Measurements from ENCODE around the gene SELENOP. TPM values are rescaled to one million over a fixed set of nuclear protein-coding genes. Genes with fewer than 3 reads are reported as not detected.
"Not testable (repeated sequence)": the region's sequence is repeated elsewhere in the genome, so short reads cannot be mapped to it uniquely, and the experiment has no call there.

SELENOP gene
- 8.8 TPM for polyA plus RNA-seq (2013, experiment 1 of 4)
- polyA plus RNA-seq (2013, experiment 2 of 4): 6.0 TPM
- 9.1 TPM for polyA plus RNA-seq (2013, experiment 3 of 4)
- polyA plus RNA-seq (2013, experiment 4 of 4): 8.3 TPM

GRCh38 chr5:42811591-42812446 is at the start of gene SELENOP:
Gene SELENOP (minus strand): TSS chr5:42811892. CDS start chr5:42808353, 3,539 bp downstream.
- no peaks in the 10 kb centered on the region for H3K9me3 ChIP-seq (ENCODE audit: control insufficient read depth, low read length)
- 16 to 23% methylated on average over 6 to 8 of the region's 8 CpGs for WGBS, 2 experiments
- peaks cover 17% of the 10 kb centered on the region for H3K4me1 ChIP-seq (ENCODE audit: control insufficient read depth, insufficient read depth, low read length)
- H3K36me3 ChIP-seq (ENCODE audit: control insufficient read depth, insufficient read depth, low read length): no peaks in the 10 kb centered on the region
- no peaks in the 10 kb centered on the region for H3K27me3 ChIP-seq (ENCODE audit: control insufficient read depth, insufficient read depth, low read length, poor library complexity, severe bottlenecking)
- H3K4me3 ChIP-seq (ENCODE audit: insufficient read depth, low read depth, low read length): no peak within 1 kb of the TSS
- H3K27ac ChIP-seq (ENCODE audit: insufficient read depth, low read depth, low read length, poor library complexity, severe bottlenecking): no peak within 1 kb of the TSS

- Histone ChIP-seq H3K27me3 (ENCODE audit: control insufficient read depth, insufficient read depth, low read length, poor library complexity, severe bottlenecking) (no peaks in the 10 kb centered on the region), H3K27ac (ENCODE audit: insufficient read depth, low read depth, low read length, poor library complexity, severe bottlenecking) (no peak overlapping the region), H3K4me1 (ENCODE audit: control insufficient read depth, insufficient read depth, low read length) (no peaks in the 10 kb centered on the region), H3K36me3 (ENCODE audit: control insufficient read depth, insufficient read depth, low read length) (no peaks in the 10 kb centered on the region), H3K9me3 (ENCODE audit: control insufficient read depth, low read length) (no peaks in the 10 kb centered on the region), H3K4me3 (ENCODE audit: insufficient read depth, low read depth, low read length) (no peak overlapping the region)
- WGBS, 2 experiments: 54 to 56% methylated on average over 7 of the region's 7 CpGs
Observed at GRCh38 chr5:42858687-42859086, 47.0 kb upstream of the SELENOP start.

DNA sequence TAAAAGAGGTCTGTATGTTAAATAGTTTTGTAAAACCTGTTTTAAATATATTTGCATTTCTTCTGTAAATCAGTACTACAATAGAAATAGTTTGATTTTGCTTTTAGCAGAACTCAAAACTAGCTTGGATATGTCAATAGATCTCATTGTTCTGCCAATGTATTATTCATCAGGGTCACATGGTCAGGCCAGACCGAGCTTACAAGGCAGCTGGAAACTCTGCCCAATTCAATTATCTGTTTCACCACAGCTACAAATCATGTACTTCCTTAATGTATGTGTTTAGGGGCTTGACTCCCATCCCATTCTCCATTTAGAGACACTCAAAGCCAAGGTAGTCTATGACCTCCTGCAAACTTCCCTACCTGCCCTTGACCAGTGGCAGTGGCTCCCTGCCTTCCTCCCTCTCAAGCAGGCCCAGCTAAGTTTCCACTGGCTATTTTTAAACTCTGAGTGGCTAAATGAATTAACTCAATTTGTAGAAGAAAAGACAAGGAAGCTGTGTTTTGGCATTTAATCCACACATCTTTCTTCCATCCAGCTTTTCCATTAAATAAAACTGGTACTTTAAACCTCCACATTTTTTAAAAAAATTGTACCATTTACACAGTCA is 46.4 kb upstream of the SELENOP start:
- Histone ChIP-seq H3K4me3 (ENCODE audit: insufficient read depth, low read depth, low read length) (no peak overlapping the region), H3K27ac (ENCODE audit: insufficient read depth, low read depth, low read length, poor library complexity, severe bottlenecking) (no peak overlapping the region), H3K36me3 (ENCODE audit: control insufficient read depth, insufficient read depth, low read length) (no peaks in the 10 kb centered on the region), H3K27me3 (ENCODE audit: control insufficient read depth, insufficient read depth, low read length, poor library complexity, severe bottlenecking) (no peaks in the 10 kb centered on the region), H3K4me1 (ENCODE audit: control insufficient read depth, insufficient read depth, low read length) (no peaks in the 10 kb centered on the region), H3K9me3 (ENCODE audit: control insufficient read depth, low read length) (no peaks in the 10 kb centered on the region)
- 46 to 50% methylated on average over 1 of the region's 1 CpG for WGBS, 2 experiments

DNA sequence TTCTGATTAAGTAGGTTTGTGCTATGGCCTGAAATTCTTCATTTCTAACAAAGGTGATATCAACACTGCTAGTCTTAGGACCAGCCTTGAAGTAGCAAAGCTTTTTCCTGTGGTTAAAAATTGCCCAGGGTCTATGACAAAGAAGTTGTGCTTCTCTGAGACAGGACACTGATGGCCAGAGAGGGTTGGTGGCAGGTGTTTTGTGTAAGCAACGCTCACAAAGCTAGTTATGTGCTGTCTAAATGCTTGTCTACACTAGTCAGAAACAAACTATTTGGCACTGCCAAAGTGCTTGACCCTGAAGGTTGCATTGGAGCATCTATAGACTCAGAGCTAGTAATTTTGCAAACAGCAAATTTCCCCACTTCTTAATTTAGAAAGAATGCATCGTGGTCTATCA is 44.1 kb upstream of the SELENOP start:
- 71 to 78% methylated on average over 2 of the region's 2 CpGs for WGBS, 2 experiments
- no peaks in the 10 kb centered on the region for H3K4me1 ChIP-seq (ENCODE audit: control insufficient read depth, insufficient read depth, low read length)
- no peaks in the 10 kb centered on the region for H3K27me3 ChIP-seq (ENCODE audit: control insufficient read depth, insufficient read depth, low read length, poor library complexity, severe bottlenecking)

GRCh38 chr5:42855386-42855785 is 43.7 kb upstream of the SELENOP start:
- no peak overlapping the region for H3K4me3 ChIP-seq (ENCODE audit: insufficient read depth, low read depth, low read length)
- H3K27me3 ChIP-seq (ENCODE audit: control insufficient read depth, insufficient read depth, low read length, poor library complexity, severe bottlenecking): no peaks in the 10 kb centered on the region
- H3K4me1 ChIP-seq (ENCODE audit: control insufficient read depth, insufficient read depth, low read length): no peaks in the 10 kb centered on the region
- H3K9me3 ChIP-seq (ENCODE audit: control insufficient read depth, low read length): no peaks in the 10 kb centered on the region
- no peaks in the 10 kb centered on the region for H3K36me3 ChIP-seq (ENCODE audit: control insufficient read depth, insufficient read depth, low read length)
- no peak overlapping the region for H3K27ac ChIP-seq (ENCODE audit: insufficient read depth, low read depth, low read length, poor library complexity, severe bottlenecking)

More for the DNA sequence above, 44.1 kb upstream of the SELENOP start:
- Histone ChIP-seq H3K36me3 (ENCODE audit: control insufficient read depth, insufficient read depth, low read length) (no peaks in the 10 kb centered on the region), H3K27ac (ENCODE audit: insufficient read depth, low read depth, low read length, poor library complexity, severe bottlenecking) (no peak overlapping the region), H3K4me3 (ENCODE audit: insufficient read depth, low read depth, low read length) (no peak overlapping the region), H3K9me3 (ENCODE audit: control insufficient read depth, low read length) (no peaks in the 10 kb centered on the region)

DNA sequence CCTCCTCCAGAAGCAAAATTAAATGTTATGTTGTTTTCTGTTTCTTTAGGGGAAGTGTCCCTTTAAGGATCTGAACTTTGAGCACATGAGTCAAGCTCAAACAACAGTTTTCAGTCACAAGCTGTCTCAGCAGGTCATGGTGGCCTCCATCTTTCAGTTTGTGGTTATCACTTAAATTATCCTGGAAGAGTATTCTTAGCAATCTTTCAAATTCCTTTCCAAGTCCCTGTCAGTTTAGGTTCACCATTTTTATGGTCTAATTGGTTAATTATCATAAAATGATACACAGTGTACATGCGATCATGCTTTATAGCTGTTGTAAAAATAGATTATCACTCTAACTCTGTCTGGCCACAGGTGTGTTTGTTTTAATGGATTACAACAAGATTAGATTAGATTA is 43.1 kb upstream of the SELENOP start:
- Histone ChIP-seq H3K27me3 (ENCODE audit: control insufficient read depth, insufficient read depth, low read length, poor library complexity, severe bottlenecking) (no peaks in the 10 kb centered on the region), H3K4me1 (ENCODE audit: control insufficient read depth, insufficient read depth, low read length) (no peaks in the 10 kb centered on the region), H3K4me3 (ENCODE audit: insufficient read depth, low read depth, low read length) (no peak overlapping the region), H3K9me3 (ENCODE audit: control insufficient read depth, low read length) (no peaks in the 10 kb centered on the region), H3K27ac (ENCODE audit: insufficient read depth, low read depth, low read length, poor library complexity, severe bottlenecking) (no peak overlapping the region), H3K36me3 (ENCODE audit: control insufficient read depth, insufficient read depth, low read length) (no peaks in the 10 kb centered on the region)
- no CpG with 5 or more reads among the region's 1 CpG for WGBS, 2 experiments

- H3K27ac ChIP-seq (ENCODE audit: insufficient read depth, low read depth, low read length, poor library complexity, severe bottlenecking): no peak overlapping the region
- H3K36me3 ChIP-seq (ENCODE audit: control insufficient read depth, insufficient read depth, low read length): no peaks in the 10 kb centered on the region
- H3K9me3 ChIP-seq (ENCODE audit: control insufficient read depth, low read length): no peaks in the 10 kb centered on the region
- H3K4me1 ChIP-seq (ENCODE audit: control insufficient read depth, insufficient read depth, low read length): no peaks in the 10 kb centered on the region
- no peaks in the 10 kb centered on the region for H3K27me3 ChIP-seq (ENCODE audit: control insufficient read depth, insufficient read depth, low read length, poor library complexity, severe bottlenecking)
- no peak overlapping the region for H3K4me3 ChIP-seq (ENCODE audit: insufficient read depth, low read depth, low read length)
- 83 to 100% methylated on average over 1 of the region's 1 CpG for WGBS, 2 experiments
Observed at GRCh38 chr5:42852826-42853225, 41.1 kb upstream of the SELENOP start.

- Histone ChIP-seq H3K4me3 (ENCODE audit: insufficient read depth, low read depth, low read length) (no peak overlapping the region), H3K36me3 (ENCODE audit: control insufficient read depth, insufficient read depth, low read length) (no peaks in the 10 kb centered on the region)
- WGBS, 2 experiments: 95 to 96% methylated on average over 6 of the region's 6 CpGs
Observed at GRCh38 chr5:42851481-42851880, 39.8 kb upstream of the SELENOP start.

GRCh38 chr5:42848545-42848944 is 36.9 kb upstream of the SELENOP start:
- no peak overlapping the region for H3K27ac ChIP-seq (ENCODE audit: insufficient read depth, low read depth, low read length, poor library complexity, severe bottlenecking)
- no peaks in the 10 kb centered on the region for H3K9me3 ChIP-seq (ENCODE audit: control insufficient read depth, low read length)
- no peaks in the 10 kb centered on the region for H3K36me3 ChIP-seq (ENCODE audit: control insufficient read depth, insufficient read depth, low read length)
- H3K4me3 ChIP-seq (ENCODE audit: insufficient read depth, low read depth, low read length): no peak overlapping the region
- H3K4me1 ChIP-seq (ENCODE audit: control insufficient read depth, insufficient read depth, low read length): no peaks in the 10 kb centered on the region
- 100% methylated on average over 2 of the region's 2 CpGs; no CpG with 5 or more reads in 1 of the 2 experiments for WGBS, 2 experiments
- no peaks in the 10 kb centered on the region for H3K27me3 ChIP-seq (ENCODE audit: control insufficient read depth, insufficient read depth, low read length, poor library complexity, severe bottlenecking)

More at GRCh38 chr5:42851481-42851880, 39.8 kb upstream of the SELENOP start:
- Histone ChIP-seq H3K27ac (ENCODE audit: insufficient read depth, low read depth, low read length, poor library complexity, severe bottlenecking) (no peak overlapping the region), H3K9me3 (ENCODE audit: control insufficient read depth, low read length) (no peaks in the 10 kb centered on the region), H3K27me3 (ENCODE audit: control insufficient read depth, insufficient read depth, low read length, poor library complexity, severe bottlenecking) (no peaks in the 10 kb centered on the region), H3K4me1 (ENCODE audit: control insufficient read depth, insufficient read depth, low read length) (no peaks in the 10 kb centered on the region)

DNA sequence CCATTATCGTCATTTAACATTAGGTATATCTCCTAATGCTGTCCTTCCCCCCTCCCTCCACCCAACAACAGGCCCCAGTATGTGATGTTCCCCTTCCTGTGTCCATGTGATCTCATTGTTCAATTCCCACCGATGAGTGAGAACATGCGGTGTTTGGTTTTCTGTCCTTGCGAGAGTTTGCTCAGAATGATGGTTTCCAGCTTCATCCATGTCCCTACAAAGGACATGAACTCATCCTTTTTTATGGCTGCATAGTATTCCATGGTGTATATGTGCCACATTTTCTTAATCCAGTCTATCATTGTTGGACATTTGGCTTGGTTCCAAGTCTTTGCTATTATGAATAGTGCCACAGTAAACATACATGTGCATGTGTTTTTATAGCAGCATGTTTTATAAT is 32.7 kb upstream of the SELENOP start:
- H3K4me3 ChIP-seq (ENCODE audit: insufficient read depth, low read depth, low read length); H3K4me1 ChIP-seq (ENCODE audit: control insufficient read depth, insufficient read depth, low read length); H3K27me3 ChIP-seq (ENCODE audit: control insufficient read depth, insufficient read depth, low read length, poor library complexity, severe bottlenecking); H3K9me3 ChIP-seq (ENCODE audit: control insufficient read depth, low read length); H3K27ac ChIP-seq (ENCODE audit: insufficient read depth, low read depth, low read length, poor library complexity, severe bottlenecking); H3K36me3 ChIP-seq (ENCODE audit: control insufficient read depth, insufficient read depth, low read length): not testable (repeated sequence)
- 86 to 99% methylated on average over 3 to 4 of the region's 4 CpGs for WGBS, 2 experiments

Measured in ectodermal cell (in vitro differentiated cells).